ENCODE data around the gene BMPR1A.
"Not testable (repeated sequence)": the region's sequence is repeated elsewhere in the genome, so short reads cannot be mapped to it uniquely, and the experiment has no call there.

Gene BMPR1A

DNA sequence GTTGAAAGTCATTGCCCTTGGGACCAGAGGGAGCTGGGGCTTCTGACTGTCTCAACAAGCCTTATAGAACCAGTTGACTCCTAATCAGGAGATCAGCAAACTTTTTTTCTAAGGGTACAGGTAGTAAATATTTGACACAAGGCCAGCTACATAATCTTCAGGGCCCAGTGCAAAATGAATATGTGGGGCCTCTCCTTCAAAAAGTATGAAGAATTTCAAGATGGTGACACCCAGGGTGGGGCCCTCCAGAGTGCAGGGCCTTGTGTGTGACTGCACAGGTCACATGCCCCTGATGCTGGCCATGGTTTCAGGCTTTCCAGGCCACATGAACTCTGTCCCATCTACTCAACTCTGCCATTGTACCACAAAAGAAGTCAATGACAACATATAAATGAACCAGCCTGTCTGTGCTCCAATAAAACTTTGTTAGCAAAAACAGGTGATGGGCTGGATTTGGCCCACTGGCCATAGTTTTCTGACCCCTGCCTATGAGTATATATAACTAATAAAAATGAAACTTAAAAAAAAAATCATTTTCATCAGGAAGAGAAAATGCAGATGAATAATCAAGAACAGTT lies 194.9 kb downstream of the BMPR1A start:
- no peak overlapping the region for H3K4me3 ChIP-seq (replicated peaks; ENCODE audit: low read depth, low read length)
- DNase-seq (ENCODE audit: extremely low read depth, low read depth), result no peak
- TF ChIP-seq, protein P1, sequence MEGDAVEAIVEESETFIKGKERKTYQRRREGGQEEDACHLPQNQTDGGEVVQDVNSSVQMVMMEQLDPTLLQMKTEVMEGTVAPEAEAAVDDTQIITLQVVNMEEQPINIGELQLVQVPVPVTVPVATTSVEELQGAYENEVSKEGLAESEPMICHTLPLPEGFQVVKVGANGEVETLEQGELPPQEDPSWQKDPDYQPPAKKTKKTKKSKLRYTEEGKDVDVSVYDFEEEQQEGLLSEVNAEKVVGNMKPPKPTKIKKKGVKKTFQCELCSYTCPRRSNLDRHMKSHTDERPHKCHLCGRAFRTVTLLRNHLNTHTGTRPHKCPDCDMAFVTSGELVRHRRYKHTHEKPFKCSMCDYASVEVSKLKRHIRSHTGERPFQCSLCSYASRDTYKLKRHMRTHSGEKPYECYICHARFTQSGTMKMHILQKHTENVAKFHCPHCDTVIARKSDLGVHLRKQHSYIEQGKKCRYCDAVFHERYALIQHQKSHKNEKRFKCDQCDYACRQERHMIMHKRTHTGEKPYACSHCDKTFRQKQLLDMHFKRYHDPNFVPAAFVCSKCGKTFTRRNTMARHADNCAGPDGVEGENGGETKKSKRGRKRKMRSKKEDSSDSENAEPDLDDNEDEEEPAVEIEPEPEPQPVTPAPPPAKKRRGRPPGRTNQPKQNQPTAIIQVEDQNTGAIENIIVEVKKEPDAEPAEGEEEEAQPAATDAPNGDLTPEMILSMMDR (IDR thresholded peaks at IDR 0.05; ENCODE audit: low read depth, low read length, missing control alignments), result no peak

DNA sequence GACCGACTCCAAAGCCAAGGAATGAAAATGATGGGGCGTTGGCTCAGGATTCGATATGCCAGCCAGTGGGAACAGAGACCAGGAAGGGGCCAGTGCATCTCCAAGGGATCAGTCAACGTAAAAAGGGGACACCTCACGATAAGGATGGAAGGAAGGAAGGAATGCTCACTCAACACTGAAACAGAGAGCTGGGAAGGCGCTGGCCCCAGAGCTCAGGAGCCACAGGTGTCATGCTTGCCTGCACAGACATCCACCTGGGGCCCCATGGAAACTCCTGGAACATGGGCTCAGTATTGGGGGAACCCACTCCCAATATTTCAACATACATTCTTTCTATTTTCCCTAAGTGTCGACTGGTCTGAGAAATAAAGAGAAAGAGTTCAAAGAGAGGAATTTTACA lies 195.7 kb downstream of the BMPR1A start:
- no peak overlapping the region for H3K4me3 ChIP-seq (replicated peaks; ENCODE audit: low read depth, low read length)
- TF ChIP-seq, protein P1 (IDR thresholded peaks at IDR 0.05; ENCODE audit: low read depth, low read length, missing control alignments), result no peak
- no peak for DNase-seq (ENCODE audit: extremely low read depth, low read depth)

DNA sequence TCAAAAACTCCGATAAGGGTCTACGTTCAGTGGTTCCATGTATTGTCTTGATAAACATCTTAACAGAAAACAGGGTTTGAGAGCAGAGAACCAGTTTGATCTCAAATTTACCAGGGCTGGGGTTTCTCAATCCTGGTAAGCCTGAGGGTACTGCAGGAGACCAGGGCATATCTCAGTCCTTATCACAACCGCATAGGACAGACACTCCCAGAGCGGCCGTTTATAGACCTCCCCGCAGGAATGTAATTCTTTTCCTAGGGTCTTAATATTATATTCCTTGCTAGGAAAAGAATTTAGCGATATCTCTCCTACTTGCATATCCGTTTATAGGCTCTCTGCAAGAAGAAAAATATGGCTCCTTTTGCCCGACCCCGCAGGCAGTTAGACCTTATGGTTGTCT lies 196.3 kb downstream of the BMPR1A start:
- H3K4me3 ChIP-seq (replicated peaks; ENCODE audit: low read depth, low read length); DNase-seq (ENCODE audit: extremely low read depth, low read depth): not testable (repeated sequence)

DNA sequence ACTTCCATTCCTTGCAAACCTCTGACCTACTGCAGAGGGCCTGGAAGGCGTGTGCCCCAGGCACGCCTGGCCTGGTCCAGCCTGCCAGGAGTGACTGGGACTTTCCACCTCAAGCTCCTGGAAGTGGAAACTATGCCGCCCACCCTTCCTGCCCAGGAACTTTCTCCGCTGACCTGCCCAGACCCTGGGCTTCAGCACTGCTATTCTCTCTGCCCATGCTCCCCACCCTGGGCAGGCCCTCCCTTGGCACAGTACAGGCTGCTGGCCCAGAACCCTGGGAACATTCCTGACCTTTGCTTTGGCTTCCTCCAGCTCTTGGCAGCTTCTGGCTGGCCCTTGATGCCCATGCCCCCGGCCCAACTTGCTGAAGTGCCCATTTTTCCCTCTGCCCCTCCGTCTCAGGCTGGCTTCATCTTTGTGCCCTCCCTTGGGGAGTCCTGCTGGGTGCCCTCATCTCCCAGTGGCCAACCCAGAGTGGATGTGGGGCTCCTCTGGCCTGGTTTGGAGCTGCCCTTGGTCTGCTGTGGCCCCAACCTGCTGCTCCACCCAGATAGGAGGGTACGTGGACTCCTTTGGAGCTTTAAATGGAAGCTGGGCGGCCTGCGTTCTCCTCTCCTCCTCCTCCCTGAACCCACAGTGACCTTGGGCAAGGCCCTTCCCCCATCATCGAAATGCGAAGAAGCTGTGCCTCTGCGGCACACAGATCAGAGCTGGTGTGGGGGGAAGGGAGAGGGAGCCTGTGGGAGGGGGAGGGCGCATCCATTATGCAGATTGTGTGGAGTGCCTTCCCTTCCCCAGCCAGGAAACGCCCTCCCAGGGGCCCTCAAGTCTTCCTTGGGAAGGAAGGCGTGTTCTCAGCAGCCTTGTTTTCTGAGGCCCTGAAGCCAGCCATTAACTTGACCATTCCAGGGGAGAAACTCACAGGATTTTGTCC lies 197.6 kb downstream of the BMPR1A start:
- TF ChIP-seq, protein P1 (IDR thresholded peaks at IDR 0.05; ENCODE audit: low read depth, low read length, missing control alignments), result no peak
- H3K4me3 ChIP-seq (replicated peaks; ENCODE audit: low read depth, low read length), result no peak overlapping the region
- DNase-seq (ENCODE audit: extremely low read depth, low read depth), result no peak

DNA sequence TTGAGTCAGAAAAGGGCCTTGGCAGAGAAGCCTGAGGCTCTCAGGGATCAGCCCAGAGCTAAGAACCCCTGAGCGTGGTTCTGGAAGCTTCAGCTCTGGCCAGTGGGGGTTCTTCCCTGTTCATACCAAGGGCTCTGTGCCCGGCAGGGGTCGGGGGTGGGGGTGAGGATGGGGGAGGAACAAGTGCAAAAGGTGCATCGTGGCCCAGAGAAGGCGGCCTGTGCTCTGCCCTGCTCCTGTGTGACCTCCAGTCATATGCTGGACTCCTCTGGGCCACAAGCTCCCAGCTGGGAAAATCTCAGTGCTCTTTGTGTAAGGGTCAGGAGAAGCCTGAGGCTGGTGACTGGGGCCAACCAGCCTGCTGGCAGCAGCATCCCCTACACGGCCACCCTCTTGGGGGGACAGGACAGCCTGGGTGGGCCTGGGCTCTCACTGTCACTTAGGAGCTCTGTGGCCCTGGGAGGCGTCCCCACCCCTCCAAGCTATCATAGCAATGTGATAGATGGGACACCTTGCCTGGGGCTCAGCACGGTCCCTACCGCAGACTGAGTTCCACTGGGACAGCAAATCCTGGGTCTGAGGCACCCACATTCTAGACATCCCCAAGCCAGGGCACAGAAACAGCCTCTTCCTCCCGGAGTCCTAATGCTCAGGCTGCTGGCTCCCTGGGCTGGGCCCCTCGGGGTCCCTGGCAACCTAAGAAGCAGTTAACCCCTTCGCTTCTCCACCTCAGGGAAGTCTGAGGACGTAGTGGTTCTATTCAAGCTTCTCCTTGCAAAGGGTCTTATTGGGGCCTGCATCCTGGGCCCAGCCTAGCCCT lies 198.5 kb downstream of the BMPR1A start:
- TF ChIP-seq, protein P1 (IDR thresholded peaks at IDR 0.05; ENCODE audit: low read depth, low read length, missing control alignments), result no peak
- DNase-seq (ENCODE audit: extremely low read depth, low read depth), result no peak
- H3K4me3 ChIP-seq (replicated peaks; ENCODE audit: low read depth, low read length), result no peak overlapping the region

DNA sequence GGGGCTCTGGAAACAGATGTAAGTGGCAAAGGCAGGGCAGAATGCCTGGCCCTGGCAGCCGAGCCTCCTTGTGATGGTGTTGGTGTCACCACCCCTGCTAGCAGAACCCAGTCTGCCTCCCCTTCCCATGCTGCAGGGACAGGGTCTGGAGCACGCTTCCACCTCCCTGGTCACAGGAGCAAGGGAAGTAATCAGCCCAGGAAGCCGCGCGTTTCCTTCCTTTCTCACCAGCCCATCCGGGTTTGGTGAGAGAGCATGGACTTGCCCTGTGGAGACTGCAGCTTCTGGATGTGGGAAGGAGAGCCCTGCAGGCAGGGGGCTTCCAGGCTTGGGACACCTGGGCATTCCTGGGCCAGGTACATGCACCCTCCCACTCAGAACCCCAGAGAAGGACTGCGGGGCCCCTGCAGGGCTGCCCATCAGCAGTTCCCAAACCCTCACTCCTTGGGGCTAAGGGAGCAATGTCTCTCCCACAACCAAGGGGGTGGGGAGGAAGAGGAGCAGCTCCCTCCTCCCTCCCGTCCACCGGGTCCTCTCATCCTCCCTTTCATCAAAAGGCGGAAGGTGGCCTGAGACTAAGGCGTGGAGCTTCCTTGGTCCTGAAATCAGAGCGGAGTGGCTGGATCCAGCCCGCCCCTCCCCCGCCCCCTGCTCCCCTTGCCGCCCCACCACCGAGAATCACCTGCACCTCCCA lies 199.2 kb downstream of the BMPR1A start:
- TF ChIP-seq, protein P1 (IDR thresholded peaks at IDR 0.05; ENCODE audit: low read depth, low read length, missing control alignments), result no peak
- no peak overlapping the region for H3K4me3 ChIP-seq (replicated peaks; ENCODE audit: low read depth, low read length)
- DNase-seq (ENCODE audit: extremely low read depth, low read depth), result no peak
